ENCODE results near the gene GPR107. TPM values are rescaled to one million over a fixed set of nuclear protein-coding genes. Genes with fewer than 3 reads are reported as not detected.

The GPR107 gene
- total RNA-seq, 1 donor from 2014 or later = 58.7 TPM

DNA sequence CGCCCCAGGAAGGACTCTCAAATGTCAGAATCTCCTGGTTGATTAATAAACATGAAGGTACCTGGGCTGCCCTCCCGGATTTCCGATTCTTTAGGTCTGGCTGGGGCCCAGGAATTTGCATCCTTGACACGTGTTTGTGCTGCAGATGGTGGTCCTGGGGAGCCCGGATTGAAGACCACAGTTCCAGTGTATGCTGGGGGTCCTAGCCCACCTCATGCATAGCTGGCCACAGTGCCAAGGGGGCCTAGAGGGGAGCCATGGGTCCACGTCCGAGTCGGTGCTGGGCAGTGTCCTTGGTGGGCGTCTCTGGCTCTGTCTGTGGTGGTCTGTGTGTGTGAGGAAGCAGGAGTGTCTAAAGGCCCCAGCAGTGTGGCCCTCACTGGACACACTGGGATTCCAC is 121.6 kb downstream of the GPR107 start:
- Histone ChIP-seq H4K20me1 (ENCODE audit: insufficient read depth, low read length) (peaks cover 70% of the 10 kb centered on the region), H2AFZ (ENCODE audit: low read depth, low read length) (no peak overlapping the region), H3K79me2 (ENCODE audit: insufficient read depth, low read length) (peaks cover 75% of the 10 kb centered on the region)

DNA sequence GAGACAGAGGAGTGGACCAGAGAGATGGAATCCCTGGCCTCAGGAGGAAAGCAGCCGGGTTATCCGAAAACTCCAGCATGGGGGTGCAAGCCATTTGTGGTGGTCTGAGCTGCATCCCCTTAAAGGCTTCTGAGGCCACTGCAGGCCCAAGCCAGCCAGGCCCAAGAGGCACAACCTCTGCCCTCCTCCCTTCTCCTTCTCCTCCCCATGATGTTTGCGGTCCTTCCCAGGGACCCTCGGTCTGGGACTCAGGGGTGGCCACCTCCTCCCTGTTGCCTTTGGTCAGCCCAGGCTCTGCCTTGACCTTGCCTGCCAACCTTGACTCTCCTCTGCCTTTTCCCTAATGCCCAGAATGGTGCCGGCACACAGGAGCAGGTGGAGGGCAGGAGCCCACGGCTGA is 123.1 kb downstream of the GPR107 start:
- H3K4me3 ChIP-seq (ENCODE audit: insufficient read depth, low read depth, low read length) = no peak overlapping the region
- Mint-ChIP-seq H3K36me3 (ENCODE audit: low read depth, unreplicated experiment) (peaks cover 15% of the 10 kb centered on the region), H3K4me3 (ENCODE audit: unreplicated experiment) (no peak overlapping the region), H3K27ac (ENCODE audit: unreplicated experiment) (no peak overlapping the region), H3K4me1 (ENCODE audit: low read depth, unreplicated experiment) (peaks cover 11% of the 10 kb centered on the region), H3K27me3 (ENCODE audit: low read depth, unreplicated experiment) (no peaks in the 10 kb centered on the region), H3K9me3 (ENCODE audit: unreplicated experiment) (no peaks in the 10 kb centered on the region)
- H3K9me3 ChIP-seq (ENCODE audit: insufficient read depth, low read depth, low read length) = no peaks in the 10 kb centered on the region
- H3K36me3 ChIP-seq (ENCODE audit: insufficient read depth, low read length) = no peaks in the 10 kb centered on the region
- DNase-seq (ENCODE audit: low read depth) = no peak
- H3K4me2 ChIP-seq (ENCODE audit: low read length) = no peak overlapping the region
- peaks cover 89% of the 10 kb centered on the region for H3K79me2 ChIP-seq (ENCODE audit: insufficient read depth, low read length)
- peaks cover 18% of the 10 kb centered on the region for H3K4me1 ChIP-seq (ENCODE audit: insufficient read depth, low read length)
- no peaks in the 10 kb centered on the region for H3K27me3 ChIP-seq (ENCODE audit: insufficient read depth, low read length)
- H3K27ac ChIP-seq (ENCODE audit: low read depth, low read length) = no peak overlapping the region
- FAIRE-seq = no peak
- H3K9ac ChIP-seq (ENCODE audit: low read length) = no peak overlapping the region
- H4K20me1 ChIP-seq (ENCODE audit: insufficient read depth, low read length) = peaks cover 83% of the 10 kb centered on the region
- H2AFZ ChIP-seq (ENCODE audit: low read depth, low read length) = no peak overlapping the region
- TF ChIP-seq EZH2 (IDR thresholded peaks at IDR 0.05; ENCODE audit: insufficient read depth, low read length) = no peak
- TF ChIP-seq, protein P1, sequence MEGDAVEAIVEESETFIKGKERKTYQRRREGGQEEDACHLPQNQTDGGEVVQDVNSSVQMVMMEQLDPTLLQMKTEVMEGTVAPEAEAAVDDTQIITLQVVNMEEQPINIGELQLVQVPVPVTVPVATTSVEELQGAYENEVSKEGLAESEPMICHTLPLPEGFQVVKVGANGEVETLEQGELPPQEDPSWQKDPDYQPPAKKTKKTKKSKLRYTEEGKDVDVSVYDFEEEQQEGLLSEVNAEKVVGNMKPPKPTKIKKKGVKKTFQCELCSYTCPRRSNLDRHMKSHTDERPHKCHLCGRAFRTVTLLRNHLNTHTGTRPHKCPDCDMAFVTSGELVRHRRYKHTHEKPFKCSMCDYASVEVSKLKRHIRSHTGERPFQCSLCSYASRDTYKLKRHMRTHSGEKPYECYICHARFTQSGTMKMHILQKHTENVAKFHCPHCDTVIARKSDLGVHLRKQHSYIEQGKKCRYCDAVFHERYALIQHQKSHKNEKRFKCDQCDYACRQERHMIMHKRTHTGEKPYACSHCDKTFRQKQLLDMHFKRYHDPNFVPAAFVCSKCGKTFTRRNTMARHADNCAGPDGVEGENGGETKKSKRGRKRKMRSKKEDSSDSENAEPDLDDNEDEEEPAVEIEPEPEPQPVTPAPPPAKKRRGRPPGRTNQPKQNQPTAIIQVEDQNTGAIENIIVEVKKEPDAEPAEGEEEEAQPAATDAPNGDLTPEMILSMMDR (IDR thresholded peaks at IDR 0.05; ENCODE audit: insufficient read depth, low read depth, low read length) = no peak

More for the DNA sequence above, 121.6 kb downstream of the GPR107 start:
- no peaks in the 10 kb centered on the region for H3K36me3 ChIP-seq (ENCODE audit: insufficient read depth, low read length)
- H3K9me3 ChIP-seq (ENCODE audit: insufficient read depth, low read depth, low read length) = no peaks in the 10 kb centered on the region
- Mint-ChIP-seq H3K4me3 (ENCODE audit: unreplicated experiment) (no peak overlapping the region), H3K27ac (ENCODE audit: unreplicated experiment) (no peak overlapping the region), H3K4me1 (ENCODE audit: low read depth, unreplicated experiment) (peaks cover 14% of the 10 kb centered on the region), H3K27me3 (ENCODE audit: low read depth, unreplicated experiment) (no peaks in the 10 kb centered on the region), H3K36me3 (ENCODE audit: low read depth, unreplicated experiment) (peaks cover 10% of the 10 kb centered on the region), H3K9me3 (ENCODE audit: unreplicated experiment) (no peaks in the 10 kb centered on the region)
- H3K27me3 ChIP-seq (ENCODE audit: insufficient read depth, low read length) = no peaks in the 10 kb centered on the region
- DNase-seq (ENCODE audit: low read depth) (no peak), FAIRE-seq (no peak)
- TF ChIP-seq, protein P1 (IDR thresholded peaks at IDR 0.05; ENCODE audit: insufficient read depth, low read depth, low read length) = no peak
- TF ChIP-seq EZH2 (IDR thresholded peaks at IDR 0.05; ENCODE audit: insufficient read depth, low read length) = no peak
- peaks cover 20% of the 10 kb centered on the region for H3K4me1 ChIP-seq (ENCODE audit: insufficient read depth, low read length)
- H3K4me3 ChIP-seq (ENCODE audit: insufficient read depth, low read depth, low read length) = no peak overlapping the region
- no peak overlapping the region for H3K9ac ChIP-seq (ENCODE audit: low read length)
- H3K4me2 ChIP-seq (ENCODE audit: low read length) = no peak overlapping the region
- H3K27ac ChIP-seq (ENCODE audit: low read depth, low read length) = no peak overlapping the region

DNA sequence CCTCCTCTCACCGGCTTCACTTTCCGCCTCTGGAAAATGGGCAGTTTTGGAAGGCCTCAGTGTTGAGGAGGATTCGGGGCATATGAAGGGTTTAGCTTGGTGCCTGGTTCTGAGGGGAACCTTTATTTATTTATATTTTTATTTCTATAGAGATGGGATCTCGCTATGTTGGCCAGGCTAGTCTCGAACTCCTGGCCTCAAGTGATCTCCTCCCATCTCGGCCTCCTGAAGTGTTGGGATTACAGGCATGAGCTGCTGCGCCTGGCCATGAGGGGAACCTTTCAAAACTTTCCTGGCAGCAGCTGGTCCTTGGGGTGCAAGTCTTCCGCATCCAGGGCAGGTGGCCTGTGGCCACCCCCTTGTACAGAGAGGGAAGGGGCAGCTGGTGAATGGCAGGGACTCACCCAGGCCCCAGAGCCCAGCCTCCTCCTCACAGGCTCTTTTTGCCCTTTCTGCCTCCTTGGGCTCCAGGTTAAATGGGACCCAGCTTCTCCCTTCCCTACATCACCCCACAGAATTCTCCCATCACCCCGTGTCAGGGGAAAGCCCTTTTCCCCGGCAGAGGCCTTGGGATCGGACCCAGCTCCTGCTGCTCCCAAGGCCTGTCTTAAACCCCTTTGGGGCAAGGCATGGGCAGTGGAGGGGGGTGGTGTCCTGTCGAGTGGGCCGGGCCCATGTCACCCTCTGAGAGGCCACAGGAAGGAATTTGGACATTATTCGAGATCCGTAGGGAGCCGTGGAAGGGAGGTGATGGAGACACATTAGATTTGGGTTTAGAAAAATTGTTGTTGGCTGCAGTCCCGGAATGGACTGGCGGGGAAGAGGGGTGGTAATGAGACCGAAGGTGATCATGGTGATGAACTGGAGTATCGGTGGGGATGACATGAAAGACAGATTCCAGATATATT is 124.4 kb downstream of the GPR107 start:
- no peak overlapping the region for H3K27ac Mint-ChIP-seq (ENCODE audit: unreplicated experiment)
- TF ChIP-seq, protein P1 (IDR thresholded peaks at IDR 0.05; ENCODE audit: insufficient read depth, low read depth, low read length) = no peak
- TF ChIP-seq EZH2 (IDR thresholded peaks at IDR 0.05; ENCODE audit: insufficient read depth, low read length) = no peak
- no peaks in the 10 kb centered on the region for H3K9me3 Mint-ChIP-seq (ENCODE audit: unreplicated experiment)
- no peaks in the 10 kb centered on the region for H3K27me3 ChIP-seq (ENCODE audit: insufficient read depth, low read length)
- DNase-seq (ENCODE audit: low read depth) (no peak), FAIRE-seq (no peak)
- no peak overlapping the region for H3K4me2 ChIP-seq (ENCODE audit: low read length)
- H3K4me3 ChIP-seq (ENCODE audit: insufficient read depth, low read depth, low read length) = no peak overlapping the region
- peaks cover 96% of the 10 kb centered on the region for H4K20me1 ChIP-seq (ENCODE audit: insufficient read depth, low read length)
- H3K27me3 Mint-ChIP-seq (ENCODE audit: low read depth, unreplicated experiment) = no peaks in the 10 kb centered on the region
- peaks cover 99% of the 10 kb centered on the region for H3K79me2 ChIP-seq (ENCODE audit: insufficient read depth, low read length)
- H3K9ac ChIP-seq (ENCODE audit: low read length) = no peak overlapping the region
- H3K9me3 ChIP-seq (ENCODE audit: insufficient read depth, low read depth, low read length) = no peaks in the 10 kb centered on the region
- peaks cover 16% of the 10 kb centered on the region for H3K4me1 Mint-ChIP-seq (ENCODE audit: low read depth, unreplicated experiment)
- H3K4me1 ChIP-seq (ENCODE audit: insufficient read depth, low read length) = peaks cover 23% of the 10 kb centered on the region
- H2AFZ ChIP-seq (ENCODE audit: low read depth, low read length) = no peak overlapping the region
- H3K36me3 Mint-ChIP-seq (ENCODE audit: low read depth, unreplicated experiment) = peaks cover 15% of the 10 kb centered on the region
- H3K27ac ChIP-seq (ENCODE audit: low read depth, low read length) = no peak overlapping the region
- no peak overlapping the region for H3K4me3 Mint-ChIP-seq (ENCODE audit: unreplicated experiment)
- H3K36me3 ChIP-seq (ENCODE audit: insufficient read depth, low read length) = no peaks in the 10 kb centered on the region

All from astrocyte (in vitro differentiated cells and primary cell).